Measurements from ENCODE around the gene MIEN1.
"Not testable (repeated sequence)": the region's sequence is repeated elsewhere in the genome, so short reads cannot be mapped to it uniquely, and the experiment has no call there.

- TF ChIP-seq, protein P1, sequence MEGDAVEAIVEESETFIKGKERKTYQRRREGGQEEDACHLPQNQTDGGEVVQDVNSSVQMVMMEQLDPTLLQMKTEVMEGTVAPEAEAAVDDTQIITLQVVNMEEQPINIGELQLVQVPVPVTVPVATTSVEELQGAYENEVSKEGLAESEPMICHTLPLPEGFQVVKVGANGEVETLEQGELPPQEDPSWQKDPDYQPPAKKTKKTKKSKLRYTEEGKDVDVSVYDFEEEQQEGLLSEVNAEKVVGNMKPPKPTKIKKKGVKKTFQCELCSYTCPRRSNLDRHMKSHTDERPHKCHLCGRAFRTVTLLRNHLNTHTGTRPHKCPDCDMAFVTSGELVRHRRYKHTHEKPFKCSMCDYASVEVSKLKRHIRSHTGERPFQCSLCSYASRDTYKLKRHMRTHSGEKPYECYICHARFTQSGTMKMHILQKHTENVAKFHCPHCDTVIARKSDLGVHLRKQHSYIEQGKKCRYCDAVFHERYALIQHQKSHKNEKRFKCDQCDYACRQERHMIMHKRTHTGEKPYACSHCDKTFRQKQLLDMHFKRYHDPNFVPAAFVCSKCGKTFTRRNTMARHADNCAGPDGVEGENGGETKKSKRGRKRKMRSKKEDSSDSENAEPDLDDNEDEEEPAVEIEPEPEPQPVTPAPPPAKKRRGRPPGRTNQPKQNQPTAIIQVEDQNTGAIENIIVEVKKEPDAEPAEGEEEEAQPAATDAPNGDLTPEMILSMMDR (IDR thresholded peaks at IDR 0.05): not testable (repeated sequence)
- TF ChIP-seq POLR2A (IDR thresholded peaks at IDR 0.05): not testable (repeated sequence)
Observed at GRCh38 chr17:39711071-39711470, 19.3 kb downstream of the MIEN1 start.

All from body of pancreas (tissue), 4 donors.